Measurements from ENCODE around the gene PLSCR4.

The PLSCR4 gene

DNA sequence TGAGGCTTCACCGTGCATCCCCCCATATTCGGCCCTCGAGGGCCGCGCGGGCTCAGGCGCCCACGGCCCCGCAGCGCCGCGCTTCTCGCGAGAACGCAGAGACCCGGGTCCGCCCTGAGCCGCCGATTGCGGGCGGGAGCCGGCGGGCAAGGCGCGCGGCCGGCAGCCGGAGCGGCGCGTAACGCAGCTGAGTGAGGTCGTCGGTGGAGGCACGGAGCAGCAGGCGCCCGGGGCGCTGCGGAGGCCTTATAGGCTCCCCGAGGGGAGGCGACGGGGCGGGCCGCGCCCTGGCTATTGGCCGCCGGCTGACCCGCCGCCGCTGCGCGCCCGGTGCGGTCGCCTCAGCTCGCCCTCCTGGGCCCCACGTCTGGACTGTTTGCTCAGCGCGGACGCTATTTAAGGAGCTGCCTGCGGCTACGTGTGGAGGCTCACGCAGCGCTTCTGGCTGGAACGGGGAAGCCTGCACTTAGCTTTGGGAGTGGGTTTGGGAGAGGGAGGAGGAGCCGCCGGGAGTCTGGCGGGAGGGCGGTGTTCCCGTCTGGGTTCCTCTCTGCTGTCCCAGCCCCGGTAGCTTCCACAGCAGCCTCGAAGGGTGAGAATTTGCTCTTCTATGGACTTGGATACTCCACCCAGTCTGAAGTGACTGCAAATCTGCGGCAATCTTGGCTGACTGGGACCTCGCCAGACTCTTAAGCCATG lies 89.8 kb downstream of the PLSCR4 start, which contains the start of gene PLOD2:
TSS of gene PLOD2 (minus strand) at position 221 of the 699 bp plus-strand sequence. CDS start at position 26, 195 bp downstream.
- DNase-seq (ENCODE audit: low spot score) = peak; percentile 63

GRCh38 chr3:146160321-146160963 lies 90.5 kb downstream of the PLSCR4 start:
- DNase-seq (ENCODE audit: low spot score) = peak; percentile 72

- peak; percentile 30 for DNase-seq (ENCODE audit: low spot score)
These were observed 91.1 kb downstream of the PLSCR4 start for GRCh38 chr3:146159616-146160320.

DNA sequence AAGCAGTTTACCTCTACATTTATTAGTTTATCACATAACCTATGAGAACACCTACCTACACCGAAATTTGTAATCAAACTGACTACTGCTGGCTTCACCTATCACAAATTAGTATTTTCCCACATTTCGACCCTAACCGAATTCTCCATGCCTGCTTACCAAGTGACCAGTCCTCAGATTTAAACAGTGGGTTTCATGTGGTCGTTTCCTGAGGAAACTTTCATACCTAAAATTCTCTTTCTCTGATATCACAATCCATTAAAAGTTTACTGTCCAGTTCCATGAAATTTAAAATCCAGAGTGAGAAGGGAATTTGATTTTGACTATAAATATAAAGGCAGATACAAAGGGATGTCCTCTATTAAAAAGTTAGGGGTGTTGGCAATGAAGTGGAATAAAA lies 91.9 kb downstream of the PLSCR4 start:
- DNase-seq (ENCODE audit: low spot score) = no peak

- no peak for DNase-seq (ENCODE audit: low spot score)
These were observed 93.4 kb downstream of the PLSCR4 start for GRCh38 chr3:146157325-146158060.

DNA sequence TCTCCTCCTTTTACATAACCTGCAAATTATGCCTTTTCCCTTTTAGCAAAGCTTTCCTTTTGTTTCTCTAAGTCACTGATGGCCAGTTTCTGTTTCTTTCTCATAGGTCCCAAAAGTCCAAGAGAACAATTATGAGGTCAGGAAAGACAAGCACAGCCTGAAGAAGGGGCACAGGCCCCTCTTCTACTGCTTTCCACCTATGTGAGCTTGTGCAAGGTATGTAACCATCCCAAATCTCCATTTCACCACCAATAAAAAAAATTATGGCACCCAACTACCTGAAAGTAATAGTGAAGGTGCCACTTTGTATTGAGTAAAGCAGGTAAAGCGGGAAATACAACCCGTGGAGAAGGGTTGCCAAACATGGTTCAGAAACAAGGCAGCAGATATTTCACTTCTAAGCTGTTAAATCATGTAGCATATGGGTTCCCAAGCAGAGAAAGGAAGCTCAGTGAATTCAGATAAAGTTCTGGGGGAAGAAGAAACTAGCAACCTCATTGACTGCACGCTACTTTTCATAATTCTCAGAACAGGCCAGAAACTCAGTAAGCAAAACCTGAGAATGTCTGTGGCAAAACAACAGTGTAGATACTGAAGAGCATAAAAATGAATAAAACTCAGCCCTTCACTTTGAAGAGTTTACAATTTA lies 94.1 kb downstream of the PLSCR4 start:
- no peak for DNase-seq (ENCODE audit: low spot score)

DNA sequence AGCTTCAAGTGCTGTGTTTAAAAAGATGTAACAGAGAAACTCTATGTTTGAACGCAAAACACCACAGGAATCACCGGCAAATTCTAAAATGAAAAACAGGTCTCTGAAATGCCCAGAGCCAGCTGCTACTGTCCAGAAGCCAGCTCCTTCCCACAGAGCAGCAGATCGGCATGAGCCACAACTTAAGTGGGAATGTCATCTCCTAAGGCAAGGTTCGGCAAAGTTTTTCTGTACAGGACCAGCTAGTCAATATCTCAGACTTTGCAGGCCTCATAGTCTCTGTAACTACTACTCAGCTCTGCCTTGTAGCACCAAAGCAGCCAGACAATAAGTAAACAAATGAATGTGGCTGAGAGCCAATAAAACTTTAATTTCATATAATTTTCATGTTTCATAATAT lies 94.8 kb downstream of the PLSCR4 start:
- DNase-seq (ENCODE audit: low spot score) = peak; percentile 39

- no peak for DNase-seq (ENCODE audit: low spot score)
These were observed 95.9 kb downstream of the PLSCR4 start for GRCh38 chr3:146154995-146155394.

- DNase-seq (ENCODE audit: low spot score) = no peak
These were observed 96.6 kb downstream of the PLSCR4 start for GRCh38 chr3:146154316-146154715.

DNA sequence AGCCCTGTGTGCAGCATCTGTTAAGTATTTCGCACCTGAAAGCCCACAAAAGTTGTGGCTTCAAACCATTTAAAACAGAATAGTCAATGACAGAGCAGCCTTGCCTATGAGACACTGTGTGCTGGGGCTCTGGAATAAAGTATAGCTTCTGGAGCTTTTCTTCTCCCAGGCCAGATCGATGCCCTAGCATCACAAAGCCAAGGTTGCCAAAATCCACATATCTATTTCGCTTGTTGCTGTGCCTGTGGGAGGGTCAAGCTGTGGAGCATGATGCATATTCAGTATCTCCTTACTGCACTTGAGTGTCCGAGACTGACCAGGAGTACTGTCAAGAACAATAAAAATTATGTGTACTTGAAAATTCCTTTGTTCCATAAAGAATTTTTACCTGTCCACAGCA lies 97.5 kb downstream of the PLSCR4 start:
- no peak for DNase-seq (ENCODE audit: low spot score)

DNA sequence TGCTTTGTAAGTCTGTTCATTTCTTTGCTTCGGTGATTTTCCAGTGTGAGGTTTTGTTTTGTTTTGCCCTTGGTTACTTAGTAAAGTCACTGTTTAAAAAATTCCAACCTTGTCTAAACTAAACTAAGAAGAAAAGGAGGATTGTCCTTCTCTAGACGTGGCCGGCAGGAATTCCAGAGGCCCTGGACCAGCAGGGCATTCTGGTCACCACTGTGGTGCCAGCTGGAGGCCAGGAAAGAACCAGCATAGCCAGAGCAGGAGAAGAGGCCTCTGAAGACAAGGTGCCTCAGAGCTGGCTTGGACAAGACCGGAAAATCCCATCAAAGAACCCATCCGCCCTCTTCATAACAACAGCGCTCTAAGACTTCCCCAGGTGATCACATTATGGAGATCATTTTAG lies 98.1 kb downstream of the PLSCR4 start:
- DNase-seq (ENCODE audit: low spot score) = no peak

DNA sequence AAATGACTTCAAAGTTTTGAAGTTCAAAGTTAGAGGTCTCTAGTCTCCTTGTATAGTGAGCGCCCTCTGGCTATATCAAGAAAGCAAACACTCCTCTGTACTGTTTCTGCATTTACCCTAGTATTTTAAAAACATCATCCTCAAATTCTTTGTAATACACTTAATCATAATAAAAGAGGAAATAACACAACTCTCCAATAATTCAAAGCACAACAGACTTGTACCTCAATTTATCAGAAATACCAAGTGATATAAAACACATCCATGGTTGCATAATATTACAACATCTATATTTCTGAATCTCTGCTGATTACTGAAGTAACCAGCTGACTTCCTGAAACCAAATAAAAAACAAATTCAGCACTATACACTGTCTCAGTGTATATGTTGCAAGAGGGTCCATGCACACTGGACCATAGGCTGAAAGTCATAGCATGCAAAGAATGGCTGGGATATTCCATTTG lies 102.4 kb downstream of the PLSCR4 start:
- no peak for DNase-seq (ENCODE audit: low spot score)

GRCh38 chr3:146145642-146146041 lies 105.3 kb downstream of the PLSCR4 start:
- DNase-seq (ENCODE audit: low spot score) = no peak

GRCh38 chr3:146142757-146143156 lies 108.1 kb downstream of the PLSCR4 start:
- DNase-seq (ENCODE audit: low spot score) = peak; percentile 63
